Islet precursor cell (in vitro differentiated cells): Measurements from ENCODE around the gene ATP6V1F.

ENCODE experiments used
- DNase-seq: peaks from one replicate; pipeline ENCODE4 v3.0.0-alpha.2; 2018

The ATP6V1F gene

DNA sequence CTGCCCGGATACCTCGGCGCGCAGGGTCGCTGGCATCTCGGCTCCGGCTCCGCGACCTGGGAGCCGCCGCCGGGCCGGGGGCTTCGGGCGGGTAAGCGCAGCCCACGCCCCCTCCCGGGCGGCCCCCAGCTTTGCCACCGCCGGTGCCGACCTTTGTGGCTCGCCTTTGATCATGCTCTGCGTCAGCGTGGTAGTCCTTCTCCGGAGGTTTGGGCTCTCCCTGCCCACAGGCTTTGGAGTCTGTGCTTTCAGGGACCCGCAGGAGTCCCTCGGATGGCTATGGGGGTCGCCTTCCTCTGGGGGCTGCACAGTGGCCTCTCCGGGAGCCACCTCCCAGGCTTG lies 7.3 kb downstream of the ATP6V1F start:
- no peak for DNase-seq

DNA sequence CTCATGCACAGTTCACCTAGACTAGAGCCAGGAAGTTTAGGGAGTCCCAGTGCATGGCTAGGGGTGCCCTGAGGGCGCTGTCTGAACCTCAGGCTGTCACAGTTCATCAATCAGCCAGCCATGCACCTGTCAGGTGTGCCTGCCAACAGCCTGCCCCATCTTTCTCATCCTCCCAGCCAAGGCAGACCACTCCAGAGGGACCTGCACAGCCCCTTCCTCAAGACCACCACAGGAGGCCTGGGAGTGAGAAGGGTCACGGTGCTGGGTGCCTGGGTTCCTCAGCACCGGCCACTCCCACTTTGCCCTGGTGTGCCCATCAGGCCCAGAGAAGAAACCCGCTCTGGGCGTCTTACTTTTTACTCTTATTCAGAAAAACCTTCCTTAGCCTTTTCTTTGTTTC lies 8.4 kb downstream of the ATP6V1F start:
- no peak for DNase-seq

DNA sequence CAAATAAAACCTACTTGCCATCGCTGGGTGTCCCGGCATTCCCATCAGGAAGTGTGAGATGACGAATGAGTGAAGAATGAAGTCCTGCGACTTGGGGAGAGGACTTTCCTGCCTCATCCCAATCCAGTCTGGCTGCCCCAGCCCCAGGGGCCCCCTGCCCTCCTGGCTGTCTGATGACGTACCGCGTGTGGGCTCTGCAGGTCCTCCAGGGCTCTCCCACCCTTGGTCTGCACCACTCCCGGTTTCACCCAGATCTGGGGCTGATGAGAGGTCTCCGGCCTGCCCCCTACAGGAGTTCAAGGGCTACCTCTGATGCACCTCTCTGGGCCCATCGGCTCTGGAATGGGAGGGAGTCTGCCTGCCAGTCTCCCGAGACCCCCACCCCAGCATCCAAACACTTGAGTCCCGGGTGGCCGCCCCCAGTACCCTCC lies 9.8 kb downstream of the ATP6V1F start:
- DNase-seq, result peak; percentile 91

DNA sequence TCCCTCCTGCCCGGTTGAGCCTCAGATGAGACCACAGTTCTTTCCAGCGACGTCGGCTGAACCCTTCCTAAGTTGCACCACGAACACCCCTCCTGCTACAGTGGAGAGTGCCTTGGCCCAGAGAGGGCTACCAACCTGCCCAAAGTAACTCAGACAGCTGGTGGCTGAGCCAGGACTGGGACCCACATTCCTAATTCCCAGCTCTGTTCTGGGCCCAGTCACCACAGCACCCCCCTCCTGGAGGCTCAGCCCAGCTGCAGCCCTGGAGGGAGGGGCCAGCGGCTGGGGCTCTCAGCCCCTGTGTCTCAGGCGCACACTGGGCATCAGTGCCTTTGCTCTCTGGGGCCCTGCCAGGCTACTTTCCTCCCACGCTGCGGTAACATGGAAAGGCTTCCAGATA lies 10.6 kb downstream of the ATP6V1F start:
- DNase-seq, result no peak

DNA sequence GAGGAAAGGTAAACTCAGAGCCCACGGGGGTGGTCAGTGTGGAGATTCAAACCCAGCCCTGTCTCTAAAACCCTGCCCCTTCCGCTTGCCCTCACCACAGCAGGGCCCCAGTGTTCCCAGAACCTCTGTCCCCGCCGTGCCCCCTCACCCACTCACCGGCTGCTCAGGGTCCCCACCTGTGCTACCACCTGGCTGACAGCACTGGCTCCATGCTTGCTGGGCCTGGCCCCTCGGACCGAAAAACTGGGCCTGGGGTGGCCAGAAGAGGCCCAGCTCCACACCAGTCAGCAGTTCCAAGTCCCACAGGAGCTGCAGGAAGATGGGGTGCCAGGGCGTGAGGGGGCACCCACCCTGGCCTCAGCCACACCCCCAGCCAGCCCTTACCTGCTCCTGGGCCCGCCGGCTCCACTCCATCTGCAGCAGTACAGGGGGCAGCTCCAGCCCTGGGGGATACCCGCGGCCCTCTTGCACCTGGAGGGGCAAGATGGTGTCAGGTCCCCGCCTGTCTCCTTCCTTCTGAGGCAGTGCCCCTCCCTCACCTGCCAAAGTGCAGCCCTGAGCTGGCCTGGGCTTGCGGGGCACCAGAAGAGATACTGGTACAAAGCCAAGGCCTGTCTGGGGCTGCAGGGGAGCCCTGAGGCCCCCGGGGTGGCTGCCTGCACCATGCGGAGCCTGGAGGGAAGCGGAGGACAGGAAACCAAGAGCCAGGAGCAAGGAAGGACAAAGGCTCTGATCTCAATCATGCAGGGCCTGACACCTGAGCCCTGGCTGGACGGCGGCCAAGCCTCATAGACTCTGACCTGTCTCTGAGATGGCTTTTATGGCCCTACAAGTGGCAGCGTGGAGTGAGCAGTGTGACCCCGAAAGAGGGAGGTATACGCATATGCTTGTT lies 11.7 kb downstream of the ATP6V1F start:
- DNase-seq, result no peak

DNA sequence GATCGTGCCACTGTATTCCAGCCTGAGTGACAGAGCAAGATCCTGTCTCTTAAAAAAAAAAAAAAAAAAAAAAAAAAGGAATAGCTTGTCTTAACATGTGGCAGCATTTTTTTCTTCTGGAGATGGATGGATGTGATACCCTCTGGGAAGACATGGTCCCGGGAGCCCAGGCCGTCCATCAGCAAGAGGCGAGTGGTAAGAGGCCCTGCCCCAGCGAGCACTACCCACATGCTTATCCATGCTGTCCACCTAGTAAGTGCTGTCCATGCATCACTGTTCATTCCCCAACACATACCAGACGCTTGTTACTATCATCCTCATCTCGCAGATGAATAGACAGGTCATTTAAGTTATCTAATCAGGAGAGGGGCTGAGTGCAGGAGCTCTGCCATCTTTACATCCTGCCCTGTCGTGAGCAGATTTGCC lies 12.9 kb downstream of the ATP6V1F start:
- DNase-seq, result no peak

DNA sequence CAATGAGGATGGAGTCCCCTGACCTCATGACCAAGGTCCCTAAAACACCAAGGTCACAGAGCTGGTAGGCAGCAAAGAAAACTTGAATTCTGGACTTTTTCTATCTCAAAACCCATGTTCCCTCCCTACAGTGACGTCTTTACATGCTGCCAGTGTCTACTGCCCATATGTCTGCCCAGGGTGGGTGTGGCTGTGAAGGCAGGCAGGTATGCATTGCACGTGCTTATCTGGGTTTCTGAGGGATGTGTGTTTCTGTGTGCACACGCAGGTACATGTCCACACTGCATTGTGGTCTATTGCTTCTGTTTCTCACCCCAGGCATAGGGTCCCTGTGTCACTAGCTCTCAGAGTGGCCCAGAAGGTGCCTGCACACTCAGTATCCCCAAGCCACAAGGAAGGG lies 13.5 kb downstream of the ATP6V1F start:
- no peak for DNase-seq

DNA sequence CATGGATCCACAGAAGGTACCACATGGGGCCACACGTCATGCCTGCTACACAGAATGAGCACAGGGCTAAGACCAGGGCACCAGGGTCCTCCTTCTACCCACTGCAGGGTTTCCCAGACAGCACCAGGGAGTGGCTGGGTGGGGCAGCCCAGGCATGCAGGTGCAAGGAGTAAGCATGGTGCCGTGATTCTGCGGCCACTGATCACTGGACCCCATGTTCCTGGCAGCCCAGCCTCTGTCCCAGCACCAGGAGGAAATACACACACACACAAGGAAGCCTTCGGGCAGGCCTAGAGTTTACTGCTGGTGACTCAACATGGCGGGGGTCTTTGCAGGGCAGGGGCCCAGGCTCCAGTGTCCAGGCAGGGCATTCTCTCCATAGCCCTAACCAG lies 13.9 kb downstream of the ATP6V1F start:
- peak; percentile 43 for DNase-seq

DNA sequence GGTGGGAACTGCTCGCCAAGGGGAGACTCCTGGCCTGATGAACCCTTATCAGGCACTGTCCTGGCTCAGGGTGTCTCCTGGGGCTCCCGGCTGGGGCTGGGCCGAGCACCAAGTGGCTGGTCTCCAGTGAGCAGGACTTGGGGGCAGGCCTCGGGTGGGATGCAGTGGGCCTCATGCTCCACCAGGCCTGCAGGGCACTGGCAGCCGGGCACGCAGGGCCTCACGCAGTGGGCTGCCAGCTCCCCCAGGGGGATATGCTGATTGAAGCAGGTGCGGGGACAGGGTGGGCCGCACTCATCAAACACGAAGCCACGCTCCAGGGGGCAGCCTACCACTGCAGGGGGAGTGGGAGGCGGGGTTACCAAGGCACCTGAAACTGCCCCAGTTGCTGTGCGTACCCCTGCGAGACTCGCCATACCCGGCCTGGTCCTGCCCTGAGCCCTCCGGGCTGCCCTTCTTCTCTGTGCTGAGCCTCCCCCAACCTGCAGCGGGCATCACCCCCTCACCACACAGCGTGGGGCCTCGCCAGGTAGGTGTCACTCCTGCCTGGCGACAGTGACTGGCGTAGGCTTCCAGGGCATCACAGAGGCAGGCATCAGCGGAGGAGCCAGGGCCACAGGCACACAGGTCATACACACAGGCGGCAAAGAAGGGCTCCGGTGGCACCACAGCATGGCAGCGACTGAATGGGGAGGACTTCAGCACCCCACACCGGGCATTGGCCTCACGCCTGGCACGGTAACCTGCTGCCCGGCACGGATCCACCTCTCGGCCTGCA lies 14.5 kb downstream of the ATP6V1F start:
- peak; percentile 47 for DNase-seq

DNA sequence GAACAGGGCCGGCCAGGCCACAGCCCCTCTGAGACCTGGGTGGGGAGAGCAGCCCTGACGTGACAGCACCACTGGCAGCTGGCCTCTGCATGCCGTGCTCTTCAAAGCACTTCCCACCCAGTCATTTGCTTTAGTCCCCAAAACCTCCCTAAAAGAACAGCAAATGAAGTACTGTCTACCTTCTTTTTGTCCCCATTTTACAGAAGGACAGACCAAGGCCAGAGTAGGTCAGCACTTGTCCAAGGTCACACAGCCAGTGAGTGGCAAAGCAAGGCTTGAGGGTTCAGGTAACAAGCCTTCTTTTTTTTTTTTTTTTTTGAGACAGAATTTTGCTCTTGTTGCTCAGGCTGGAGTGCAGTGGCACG lies 15.1 kb downstream of the ATP6V1F start:
- DNase-seq, result no peak

DNA sequence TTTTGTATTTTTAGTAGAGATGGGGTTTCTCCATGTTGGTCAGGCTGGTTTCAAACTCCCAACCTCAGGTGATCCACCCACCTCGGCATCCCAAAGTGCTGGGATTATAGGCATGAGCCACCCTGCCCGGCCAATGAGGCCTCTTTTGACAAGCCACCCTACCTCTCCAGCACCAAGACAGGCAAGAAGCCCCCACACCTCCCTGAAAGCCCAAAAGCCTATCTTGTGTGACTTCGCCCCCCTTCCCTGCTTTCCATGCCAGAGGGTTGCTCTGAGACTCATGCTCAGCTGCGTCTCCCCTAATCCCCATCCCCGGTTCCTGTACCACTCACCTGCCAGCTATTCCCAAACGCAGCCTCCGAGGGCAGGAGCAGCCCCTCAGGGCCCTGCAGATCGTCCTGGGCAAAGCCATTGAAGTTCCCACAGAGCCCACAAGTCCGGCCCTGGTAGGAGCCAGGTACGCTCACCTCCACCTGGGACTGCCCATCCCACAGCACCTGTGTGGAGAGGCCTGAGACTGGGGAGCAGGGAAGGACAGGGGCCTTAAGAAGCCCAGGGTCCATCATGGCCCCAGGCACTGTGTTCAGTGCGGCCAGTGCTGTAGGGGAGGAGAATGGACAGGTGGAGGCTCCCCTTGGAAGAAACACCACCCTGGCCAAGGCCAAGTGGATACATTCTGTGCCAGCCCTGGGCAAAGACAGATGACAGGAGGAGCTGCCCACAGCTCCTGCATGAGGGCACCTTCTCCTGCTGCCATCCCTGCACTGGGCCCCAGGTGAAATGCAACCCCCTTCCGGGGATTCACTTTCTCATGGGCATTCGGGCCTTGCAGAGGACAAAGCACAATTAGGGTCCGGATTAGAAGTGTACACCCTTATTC lies 15.8 kb downstream of the ATP6V1F start:
- DNase-seq, result peak; percentile 42

DNA sequence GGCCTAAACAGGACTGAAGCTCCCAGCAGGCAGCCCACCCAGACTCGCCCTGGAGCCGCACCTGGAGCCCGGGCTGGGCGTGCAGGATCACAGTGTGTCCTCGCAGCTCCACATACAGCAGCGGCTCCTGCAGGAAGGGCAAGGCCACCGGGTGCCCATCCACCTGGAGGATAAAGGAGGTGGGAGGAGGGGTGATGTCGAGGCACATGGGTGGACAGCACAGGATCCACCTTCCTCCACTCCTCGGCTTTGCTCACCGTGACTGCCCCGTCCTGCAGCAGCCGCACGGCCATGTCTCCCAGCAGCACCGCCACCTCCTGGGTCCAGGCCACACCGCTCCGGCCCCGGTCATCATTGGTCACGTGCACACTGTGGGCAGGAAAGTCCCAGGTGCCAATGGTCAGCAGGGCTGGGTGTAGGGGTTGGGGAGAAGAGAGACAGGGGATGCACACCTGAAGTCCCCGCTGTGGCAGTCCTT lies 16.8 kb downstream of the ATP6V1F start:
- DNase-seq, result peak; percentile 53

DNA sequence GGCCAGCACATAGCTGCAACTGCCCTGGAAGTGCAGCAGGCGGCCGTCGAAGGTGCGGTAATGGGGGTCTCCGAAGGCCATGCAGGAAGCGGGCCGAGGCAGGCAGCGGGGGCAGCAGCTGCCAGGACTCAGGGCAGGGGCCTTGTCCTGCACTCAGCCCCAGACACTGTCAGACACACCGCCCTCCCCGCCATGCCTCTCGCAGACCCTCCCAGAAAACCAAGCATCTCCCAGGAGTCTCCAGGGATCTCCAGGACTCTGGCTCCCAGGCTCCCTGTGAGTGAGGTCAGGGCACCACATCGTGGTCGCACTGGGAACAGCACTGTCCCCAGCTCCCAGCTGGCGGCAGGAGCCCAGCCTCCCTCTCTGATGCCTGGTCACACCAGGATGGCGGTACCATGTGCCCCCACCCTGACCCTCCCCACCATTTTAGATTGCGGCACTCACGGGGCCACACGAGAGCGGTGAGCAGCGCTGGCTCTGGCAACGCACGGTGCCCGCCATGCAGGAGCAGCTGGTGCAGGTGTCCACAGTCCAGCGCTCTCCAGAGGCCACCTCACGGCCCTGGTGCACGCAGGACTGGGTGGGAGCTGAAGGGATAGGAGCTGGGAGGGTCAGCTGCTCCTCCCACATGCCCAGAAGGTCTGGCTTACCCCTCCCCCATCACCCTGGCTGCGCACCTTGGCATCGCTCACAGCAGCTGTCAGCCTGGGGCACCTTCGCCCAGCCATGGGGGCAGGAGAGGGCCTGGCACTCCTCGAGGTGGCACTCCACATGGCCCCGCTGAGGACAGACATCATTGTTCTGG lies 17.5 kb downstream of the ATP6V1F start:
- DNase-seq, result peak; percentile 92

DNA sequence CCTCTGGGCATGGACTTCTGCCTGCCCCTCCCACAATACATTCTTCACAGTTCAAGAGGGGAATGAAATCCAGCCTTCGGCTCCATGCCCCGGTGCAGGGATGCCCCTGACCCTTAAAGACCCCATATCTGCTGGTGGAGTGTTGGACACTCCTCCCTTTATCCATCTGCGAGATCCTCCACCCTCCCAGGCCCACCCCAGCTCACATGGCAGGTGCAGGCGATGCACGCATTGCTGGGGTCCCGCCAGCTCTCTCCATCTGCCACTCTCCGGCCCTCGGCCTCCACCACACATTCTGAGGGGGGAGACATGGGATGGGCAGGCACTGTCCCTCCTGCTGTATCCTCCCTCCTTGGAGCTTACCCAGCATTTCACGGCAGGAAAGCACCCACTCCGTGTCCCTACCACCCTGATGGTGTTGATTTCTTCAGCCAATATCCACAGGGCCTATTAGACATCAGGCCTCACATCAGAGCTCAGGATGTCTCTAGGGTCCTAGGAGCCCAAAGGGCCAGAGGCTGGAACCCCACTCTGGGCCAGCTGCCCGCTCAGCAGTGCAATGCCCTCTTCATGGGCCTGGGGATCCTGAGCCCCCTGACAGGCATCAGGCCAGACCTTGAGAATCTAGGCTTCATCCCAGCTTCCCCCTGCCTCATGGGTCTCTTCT lies 18.3 kb downstream of the ATP6V1F start:
- DNase-seq, result peak; percentile 44

DNA sequence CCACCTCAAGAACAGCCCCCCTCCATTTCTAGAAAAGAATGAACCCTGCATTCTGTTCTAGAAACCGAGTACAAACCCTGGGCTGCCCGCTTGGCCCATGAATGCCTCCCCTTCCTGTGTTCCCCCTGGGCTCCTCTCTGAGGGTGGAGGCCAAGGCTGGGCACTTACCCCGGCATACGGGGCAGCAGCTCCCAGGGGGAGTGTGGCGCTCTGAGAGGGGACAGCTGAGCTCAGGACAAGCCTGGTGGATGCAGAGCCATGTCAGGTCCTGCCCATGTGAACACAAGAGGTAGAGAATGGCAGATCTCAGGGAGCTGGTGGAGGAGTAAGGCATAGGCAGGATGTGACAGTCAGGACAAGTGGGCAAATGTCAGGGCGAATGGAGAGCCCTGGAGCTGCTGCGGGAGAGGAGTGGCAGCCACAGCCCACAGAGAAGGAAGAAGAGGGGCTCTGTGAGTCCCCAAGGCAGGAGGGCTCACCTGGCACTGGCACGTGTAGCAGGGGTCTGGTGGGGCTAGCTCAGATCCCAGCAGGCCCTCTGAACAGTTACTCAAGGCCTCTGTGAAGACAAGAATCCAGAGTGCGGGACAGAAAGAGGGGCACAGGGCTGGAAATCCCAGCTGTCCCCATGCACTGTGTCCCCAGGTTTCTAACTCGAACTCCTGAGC lies 18.9 kb downstream of the ATP6V1F start:
- peak; percentile 45 for DNase-seq

DNA sequence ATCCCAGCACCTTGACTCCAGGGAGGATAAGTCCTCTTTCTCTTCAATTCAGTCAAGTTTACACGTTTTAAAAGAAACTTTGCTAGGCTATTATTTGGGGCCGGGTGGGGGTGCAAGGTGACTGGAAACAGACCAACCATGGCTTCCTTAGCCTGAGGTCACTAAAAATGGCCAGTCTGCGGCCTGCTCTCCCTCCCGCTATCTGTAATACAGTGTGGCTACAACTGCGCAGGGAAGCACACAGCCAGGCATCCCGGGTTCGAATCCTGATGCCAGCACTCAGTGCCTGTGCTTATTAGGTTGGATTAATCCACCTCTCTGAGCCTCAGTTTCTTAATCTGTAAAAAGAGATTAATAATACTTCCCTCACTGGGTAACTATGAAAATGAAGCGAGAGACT lies 19.5 kb downstream of the ATP6V1F start:
- DNase-seq, result peak; percentile 12

DNA sequence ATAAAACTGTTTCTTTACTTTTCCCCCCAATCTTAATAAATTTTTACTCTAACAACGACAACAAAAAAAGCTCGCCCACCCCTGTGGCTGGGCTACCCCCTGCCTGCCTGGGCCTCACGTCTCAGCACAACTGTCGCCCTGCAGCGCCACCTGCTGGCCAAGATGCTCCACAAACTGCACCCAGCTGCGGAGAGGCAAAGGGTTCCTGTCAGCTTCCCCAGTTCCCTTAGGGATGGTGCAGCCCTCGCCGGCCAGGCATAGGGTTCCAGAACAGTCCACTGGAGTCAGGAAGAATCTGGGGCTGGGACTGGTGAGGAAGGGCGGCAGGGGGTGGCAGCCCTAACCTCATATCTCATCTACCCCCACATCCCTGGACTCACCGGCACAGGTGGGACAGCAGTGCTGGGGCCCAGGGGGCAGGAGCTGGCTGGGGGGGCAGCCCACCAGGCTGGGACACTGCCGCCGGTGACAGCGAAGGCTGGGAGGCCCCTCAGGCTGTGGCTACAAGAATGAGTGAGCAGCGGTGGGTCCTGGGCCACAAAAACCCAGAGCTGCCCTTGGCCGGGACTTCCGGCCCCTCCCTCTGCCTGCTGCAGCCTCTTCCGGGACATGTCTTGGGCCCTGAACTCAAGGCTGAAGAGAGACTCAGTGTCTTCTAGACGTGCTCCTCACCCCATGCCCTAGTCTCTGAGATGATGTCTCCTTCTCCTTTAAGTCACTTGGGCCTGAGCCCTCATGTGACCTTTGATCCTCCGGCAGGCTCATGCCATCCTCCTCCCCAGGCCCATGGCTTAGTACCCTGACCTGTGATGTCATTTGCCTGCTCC lies 21.2 kb downstream of the ATP6V1F start:
- DNase-seq, result peak; percentile 88

DNA sequence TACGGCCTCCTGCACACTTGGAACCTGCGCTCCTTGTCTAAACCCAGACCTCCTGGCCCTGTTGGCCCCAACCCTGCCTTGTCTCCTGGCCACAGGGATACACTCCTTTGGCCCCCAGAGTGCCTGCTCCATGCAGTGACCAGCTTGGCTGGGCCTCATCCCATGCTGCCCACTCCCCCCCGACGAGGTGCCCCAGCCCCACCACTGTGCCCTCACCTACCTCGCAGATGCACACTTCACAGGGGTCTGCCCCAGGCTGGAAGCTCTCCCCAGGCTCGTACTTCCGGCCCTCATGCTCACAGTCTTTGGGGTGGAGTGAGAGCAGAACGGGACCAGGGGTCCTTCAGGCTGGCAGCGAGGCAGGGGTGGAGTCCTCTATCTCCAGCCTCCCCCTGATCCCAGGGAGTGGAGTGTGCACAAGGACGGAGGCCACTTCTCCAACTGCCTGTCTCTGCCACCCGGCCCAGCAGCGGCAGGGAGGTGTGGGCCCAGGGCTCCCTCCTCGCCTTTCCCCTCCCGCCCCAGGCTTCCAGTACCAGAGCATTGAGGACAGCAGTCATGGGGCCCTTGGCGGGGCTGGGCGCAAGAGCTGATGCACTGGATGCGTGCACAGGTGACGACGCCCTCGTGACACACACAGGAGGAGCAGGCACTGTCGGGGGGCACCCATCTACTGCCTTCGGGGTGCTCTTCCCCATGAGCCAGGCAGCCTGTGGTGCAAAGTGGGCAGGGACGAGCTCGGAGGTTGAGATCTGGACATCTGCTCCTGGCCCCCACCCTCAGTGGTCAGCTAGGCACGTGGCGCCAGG lies 22.1 kb downstream of the ATP6V1F start:
- DNase-seq, result peak; percentile 57
